ENCODE measurements around the gene UBE2I.
A peak's percentile ranks its signal among the peaks of the same experiment; 100 is the strongest.
"Not testable (repeated sequence)": the region's sequence is repeated elsewhere in the genome, so short reads cannot be mapped to it uniquely, and the experiment has no call there.

Gene UBE2I

DNA sequence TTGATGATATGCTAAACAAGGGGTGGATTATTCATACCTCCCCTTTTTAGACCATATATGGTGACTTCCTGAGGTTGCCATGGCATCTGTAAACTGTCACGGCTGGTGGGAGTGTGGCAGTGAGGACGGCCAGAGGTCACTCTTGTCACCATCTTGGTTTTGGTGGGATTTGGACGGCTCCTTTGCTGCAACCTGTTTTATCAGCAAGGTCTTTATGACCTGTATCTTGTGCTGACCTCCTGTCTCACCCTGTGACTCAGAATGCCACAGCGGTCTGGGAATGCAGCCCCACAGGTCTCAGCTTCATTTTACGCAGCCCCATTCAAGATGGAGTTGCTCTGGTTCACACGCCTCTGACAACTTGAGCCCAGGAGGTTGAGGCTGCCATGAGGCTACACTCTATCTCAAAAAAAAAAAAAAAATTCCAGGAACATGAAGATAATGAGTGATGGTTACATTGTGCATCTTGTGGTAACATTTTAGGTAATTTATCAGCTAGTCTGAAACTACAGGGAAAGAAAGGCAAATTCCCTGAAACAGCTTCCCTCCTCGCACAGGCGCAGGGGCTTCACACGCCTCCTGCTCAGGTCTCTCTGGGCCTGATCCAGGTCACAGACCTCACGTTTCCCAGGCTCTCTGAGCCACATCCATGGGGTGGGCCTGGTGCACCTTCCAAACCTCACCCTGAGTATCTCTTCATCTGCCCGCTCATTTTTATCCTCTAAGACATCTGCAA lies 15.3 kb upstream of the UBE2I start:
- no peak for DNase-seq

DNA sequence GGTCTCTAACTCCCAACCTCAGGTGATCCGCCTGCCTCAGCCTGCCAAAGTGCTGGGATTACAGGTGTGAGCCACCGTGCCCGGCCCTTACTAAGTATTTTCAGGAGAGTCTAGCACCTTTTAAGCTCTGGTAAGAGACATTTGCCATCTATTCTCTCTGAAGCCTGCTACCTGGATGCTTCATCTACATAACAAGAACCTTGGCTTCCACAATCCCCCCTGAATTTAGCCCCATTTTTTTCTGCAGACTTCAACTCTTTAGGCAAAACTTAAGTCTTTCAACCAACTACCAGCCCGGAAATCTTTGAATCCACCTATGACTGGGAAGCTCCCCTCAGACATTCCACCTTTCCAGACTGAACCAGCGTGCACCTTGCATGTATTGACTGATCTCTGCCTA lies 14.0 kb upstream of the UBE2I start:
- DNase-seq, result no peak

DNA sequence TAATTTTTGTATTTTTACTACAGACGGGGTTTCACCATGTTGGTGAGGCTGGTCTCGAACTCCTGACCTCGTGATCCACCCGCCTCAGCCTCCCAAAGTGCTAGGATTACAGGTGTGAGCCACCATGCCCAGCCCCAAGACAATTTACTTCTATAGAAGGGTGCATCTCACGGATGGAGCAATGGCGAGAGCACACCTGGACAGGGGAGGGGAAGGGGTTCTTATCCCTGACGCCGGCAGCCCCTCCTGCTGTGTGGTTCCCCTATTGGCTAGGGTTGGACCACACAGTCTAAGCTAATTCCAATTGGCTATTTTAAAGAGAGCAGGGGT lies 12.8 kb upstream of the UBE2I start:
- not testable (repeated sequence) for DNase-seq

GRCh38 chr16:1297018-1297696 lies 12.3 kb upstream of the UBE2I start:
- DNase-seq, result no peak

GRCh38 chr16:1298406-1298805 lies 11.0 kb upstream of the UBE2I start:
- DNase-seq, result no peak

DNA sequence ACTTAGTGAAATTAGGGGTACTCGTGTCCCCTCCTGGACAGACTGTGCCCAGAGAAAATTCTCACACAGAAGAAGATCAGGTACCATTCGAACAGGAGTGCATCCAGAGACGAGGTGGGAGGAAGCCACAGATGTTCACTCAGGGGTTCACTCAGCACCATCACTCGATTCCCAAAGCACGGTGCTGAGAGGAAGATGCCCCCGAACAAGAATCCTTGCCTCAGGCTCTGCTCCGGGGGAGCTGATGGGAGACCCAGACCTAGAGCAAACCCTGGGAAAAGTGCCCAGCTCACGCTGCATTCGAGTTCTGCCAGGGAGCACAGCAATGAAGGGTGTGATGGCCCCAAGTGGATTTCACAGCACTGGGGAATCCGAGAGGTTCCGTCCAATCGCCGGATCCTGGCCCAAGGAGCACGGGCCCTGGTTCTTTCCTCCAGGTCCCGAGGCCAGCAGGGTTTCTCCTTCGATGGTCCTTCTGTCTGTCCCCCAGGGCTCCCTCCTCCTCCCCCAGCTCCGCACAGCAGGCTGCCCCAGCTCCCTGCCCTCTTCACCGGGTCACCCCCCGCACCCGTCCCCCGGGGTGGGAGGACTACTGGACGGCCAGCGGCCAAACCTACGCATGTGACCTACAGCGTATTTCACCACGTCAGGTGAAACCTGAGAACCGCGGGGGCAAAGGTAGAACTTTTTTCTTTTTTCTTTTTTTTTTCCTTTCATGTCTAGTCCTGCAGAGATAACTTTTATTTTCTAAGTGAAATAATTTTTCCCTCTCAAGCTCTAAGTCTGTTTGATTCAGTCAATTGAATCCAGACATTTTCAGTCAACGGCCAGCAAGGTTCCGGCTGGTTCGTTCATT lies 10.2 kb upstream of the UBE2I start:
- DNase-seq, result no peak

- DNase-seq, result no peak
Observed at GRCh38 chr16:1299868-1300203, 9.6 kb upstream of the UBE2I start.

DNA sequence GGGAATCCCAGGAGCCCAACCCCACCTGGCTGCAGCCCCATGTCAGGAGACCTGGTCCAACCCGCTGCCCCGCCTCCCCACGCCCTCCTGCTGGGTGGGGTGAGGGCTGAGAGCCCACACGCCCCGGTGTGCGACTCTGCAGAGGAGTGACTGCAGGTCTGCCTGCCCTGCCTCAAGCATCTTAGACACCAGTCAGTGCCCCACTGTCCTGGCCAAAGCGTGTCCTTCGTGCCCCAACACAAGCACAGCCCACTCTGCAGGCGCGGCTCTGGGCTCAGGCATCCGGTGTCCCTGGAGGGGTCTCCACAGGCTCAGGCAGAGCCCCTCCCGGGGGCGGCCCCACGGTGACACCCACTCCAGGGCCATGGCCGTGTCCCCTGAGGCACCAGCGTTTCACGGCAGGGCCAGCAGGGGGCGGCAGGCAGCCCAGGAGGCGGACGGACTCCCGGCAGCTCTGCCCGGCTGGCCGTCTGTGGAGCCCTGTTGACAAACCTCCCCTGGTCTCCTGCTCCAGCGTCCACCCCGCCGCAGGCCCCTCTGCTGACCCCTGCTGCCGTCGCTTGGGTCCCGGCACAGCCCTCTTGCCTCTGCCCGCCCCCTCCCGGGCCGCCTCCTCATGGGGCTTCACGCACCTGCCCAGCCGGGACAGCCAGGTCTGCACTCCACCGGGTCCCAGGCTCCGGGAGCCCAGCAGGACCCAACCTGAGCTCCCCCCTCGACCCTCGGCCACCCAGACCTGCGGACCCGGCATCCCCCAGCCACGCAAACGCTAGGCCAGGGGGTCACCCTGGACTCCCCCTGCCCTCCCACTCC lies 8.6 kb upstream of the UBE2I start:
- peak; percentile 56 for DNase-seq

DNA sequence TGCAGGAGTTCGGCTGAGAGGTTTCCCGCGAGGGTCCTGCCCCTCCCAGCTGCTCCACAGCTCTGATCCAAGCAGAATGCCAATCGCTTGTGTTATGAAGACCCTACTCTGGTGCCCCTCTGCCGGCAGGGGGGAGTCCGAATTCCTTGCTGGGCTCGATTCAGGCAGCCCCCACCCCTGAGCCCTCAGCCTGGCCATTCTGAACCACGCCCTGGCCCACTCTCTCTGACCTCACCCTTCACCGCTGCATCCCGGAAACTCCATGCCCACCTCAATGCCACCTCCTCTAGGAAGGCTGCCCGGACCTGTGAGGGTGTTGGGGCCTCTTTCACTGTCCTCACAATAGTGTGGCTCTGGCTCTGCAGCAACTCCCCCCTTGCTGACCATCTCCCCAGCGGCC lies 7.9 kb upstream of the UBE2I start:
- DNase-seq, result no peak

- no peak for DNase-seq
Observed at GRCh38 chr16:1305823-1306222, 3.6 kb upstream of the UBE2I start.

DNA sequence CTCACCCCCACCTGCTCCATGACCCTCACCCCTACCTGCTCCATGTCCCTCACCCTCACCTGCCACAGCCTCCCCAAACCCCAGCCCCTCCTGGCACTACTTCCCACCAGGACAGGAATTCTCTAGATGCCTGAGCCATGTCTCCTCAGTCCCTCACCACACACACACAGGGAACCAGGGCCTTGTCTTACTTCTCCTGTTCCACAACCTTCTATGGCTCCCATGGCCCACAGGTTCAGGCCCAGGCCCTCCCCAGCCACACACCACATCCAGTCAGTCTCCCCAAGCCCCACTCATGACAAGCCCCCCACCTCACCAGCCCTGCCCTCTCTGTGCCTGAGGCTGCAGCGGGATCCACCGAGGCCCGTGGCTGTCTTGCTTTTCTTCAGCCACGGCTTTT lies 3.1 kb upstream of the UBE2I start:
- no peak for DNase-seq

DNA sequence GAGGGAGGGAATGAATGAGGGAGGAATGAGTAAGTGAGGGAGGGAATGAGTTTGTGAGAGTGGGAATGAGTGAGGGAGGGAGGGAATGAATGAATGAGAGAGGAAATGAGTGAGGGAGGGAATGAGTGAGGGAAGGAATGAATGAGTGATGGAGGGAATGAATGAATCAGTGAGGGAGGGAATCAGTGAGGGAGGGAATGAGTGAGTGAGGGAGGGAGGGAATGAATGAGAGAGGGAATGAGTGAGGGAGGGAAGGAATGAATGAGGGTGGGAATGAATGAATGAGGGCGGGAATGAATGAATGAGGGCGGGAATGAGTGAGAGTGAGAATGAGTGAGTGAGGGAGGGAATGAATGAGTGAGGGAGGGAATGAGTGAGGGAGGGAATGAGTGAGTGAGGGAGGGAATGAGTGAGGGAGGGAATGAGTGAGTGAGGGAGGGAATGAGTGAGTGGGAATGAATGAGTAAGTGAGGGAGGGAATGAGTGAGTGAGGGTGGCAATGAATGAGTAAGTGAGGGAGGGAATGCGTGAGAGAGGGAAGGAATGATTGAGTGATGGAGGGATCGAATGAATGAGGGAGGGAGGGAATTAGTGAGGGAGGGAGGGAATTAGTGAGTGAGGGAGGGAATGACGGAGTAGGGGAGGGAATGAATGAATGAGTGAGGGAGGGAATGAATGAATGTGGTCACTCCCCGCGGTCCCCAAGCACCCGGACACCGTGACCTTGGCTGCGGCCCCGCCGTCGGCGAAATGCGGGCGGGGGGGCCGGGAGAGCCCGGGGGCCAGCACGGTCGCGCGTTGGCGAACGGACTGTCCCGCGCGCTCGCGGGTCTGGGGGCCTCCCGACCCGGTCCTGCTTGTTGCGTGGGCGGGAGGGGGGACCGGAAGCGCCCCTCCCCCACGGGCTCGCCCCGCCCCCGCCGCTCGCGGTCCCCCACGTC lies 1.1 kb upstream of the UBE2I start:
- no peak for DNase-seq

DNA sequence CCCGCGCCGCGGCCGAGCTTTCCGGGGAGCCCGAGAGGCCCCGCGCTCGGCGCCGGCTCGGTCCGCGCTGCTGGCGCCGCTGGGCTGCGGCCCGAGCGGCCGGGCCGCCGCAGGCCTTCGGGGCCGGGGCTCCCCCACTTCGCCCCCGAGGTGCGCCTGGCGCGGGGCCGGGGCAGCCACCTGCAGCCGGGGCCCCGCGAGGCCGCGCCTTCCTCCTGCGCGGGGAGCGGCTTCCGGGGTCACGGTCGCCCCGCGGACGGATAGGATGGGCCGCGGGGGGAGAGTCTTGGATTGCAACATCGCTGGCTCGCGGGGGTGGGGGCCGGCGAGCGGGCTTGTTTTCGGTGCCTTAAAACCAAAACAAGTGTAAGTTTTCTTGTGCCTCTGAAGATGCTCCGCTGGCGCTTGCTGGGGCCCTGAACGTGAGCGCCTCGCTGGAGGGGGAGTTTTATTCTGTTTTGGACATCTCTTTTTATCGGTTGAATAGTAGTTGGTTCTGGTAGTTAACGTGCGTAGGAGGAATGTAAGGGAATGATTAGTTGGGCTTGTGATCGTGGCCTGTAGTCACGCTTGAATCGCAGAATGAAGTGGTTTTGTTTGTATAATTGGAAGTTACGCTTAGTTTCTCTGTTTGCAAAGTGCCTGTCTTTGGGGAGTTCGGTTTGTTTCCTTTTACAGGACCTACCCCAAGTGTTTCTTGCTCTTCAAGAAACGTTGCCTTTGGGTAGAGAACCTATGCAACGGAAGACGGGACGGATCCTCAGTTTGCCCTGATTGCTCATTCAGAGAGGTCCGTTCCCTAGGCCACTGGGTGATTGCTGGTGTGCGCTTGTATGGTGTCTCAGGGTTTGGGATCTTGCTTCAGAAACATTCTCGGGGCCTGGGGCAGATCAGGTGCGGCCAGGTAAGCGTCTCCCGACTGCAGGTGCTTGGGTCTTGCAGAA lies 724 bp downstream of the UBE2I start:
- DNase-seq, result peak; percentile 64

DNA sequence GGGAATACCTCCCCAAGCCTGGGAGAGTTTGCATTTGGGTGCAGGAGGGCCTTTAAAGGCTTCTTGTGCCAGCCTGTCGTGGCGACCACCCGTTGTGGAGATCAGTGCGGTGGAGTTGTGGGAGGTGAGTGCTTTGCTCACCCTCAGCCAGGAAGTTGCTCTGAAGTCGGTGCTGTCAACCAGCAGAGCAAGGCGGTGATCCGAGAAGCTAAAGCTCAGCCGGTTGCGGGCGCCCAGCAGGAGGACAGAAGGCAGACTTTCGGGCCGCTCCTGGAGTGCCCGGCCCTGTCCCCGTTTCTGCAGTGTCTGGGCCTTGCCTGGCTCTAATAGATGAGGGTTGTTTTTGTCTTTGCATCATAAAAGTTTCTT lies 1.4 kb downstream of the UBE2I start:
- DNase-seq, result no peak

DNA sequence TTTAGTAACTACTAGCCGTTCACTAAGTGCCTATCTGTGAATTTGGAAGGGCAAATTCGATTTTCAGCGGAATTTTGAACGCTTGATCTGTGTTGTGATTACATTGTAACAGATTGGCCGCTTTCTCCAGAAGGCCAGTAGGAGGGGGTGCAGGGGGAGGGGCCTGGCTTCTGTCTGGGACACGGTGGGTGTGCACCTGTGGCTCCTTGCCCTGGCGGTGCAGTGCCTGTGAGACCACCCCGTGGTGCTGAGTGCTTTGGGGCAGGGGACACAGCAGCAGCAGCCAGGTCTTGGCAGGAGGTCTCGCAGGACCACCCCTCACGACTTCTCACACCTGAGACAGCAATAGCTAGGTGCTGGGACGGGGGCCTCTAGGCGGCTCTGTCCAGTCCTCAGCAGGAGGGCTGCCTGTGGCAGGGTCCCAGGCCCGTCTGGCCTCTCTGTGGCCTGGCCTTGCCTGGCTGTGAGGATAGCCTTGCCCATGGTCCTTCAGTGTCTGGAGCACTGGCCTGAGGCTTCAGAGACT lies 1.8 kb downstream of the UBE2I start:
- DNase-seq, result no peak

DNA sequence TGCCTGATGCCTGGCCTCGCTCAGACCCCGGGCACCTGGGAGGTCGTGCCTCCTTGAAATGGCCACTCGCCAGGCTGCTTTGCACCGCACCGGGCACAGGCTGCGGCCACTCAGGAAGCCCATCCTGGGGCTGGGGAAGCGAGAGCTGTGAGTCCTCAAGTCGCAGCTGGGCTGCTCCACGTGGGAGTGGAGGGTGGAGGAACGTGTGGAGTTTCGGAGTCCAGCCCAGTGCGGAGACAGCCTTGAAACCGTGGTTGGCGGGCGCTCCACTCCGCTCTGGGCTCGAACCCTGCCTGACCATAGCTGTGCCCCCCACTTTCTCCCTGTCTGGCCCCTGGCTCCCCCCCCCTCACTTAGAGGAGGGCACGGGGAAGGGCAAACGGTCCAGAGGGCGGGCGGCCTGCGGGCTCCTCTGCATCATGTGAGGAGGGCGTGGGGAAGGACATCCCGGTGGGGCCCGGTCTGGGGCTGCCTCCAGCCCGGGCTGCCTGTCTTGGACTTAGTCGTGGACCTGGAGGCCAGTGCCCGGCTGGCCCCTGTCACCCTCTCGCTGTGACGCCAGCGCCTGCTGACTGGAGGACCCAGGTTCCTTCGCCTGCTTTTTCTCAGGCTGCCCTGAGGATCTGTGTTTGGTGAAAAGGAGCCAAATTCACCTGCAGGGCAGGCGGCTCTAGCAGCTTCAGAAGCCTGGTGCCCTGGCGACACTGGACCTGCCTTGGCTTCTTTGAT lies 2.5 kb downstream of the UBE2I start:
- no peak for DNase-seq

- DNase-seq, result no peak
Observed at GRCh38 chr16:1312467-1312816, 3.0 kb downstream of the UBE2I start.

DNA sequence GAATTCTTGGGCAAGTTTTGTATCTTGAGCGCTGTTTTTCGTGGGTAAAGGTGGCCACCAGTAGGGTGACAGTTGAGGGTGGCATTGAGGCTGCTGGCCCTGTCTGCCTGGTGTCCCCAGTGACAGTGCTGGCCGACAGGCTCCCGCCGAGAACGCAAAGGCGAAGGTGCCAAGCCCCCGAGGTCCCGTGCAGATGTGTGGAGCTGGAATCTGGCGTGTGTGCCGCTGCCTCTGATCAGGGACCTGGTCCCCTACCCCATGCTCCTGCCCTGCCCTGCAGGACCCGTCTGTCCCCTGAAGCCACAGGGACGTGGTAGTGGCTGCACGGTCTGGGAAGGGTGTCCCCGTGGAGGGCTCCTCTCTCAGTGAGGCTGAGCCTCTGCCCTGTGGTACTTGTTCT lies 3.5 kb downstream of the UBE2I start:
- no peak for DNase-seq

- DNase-seq, result no peak
Observed at GRCh38 chr16:1313721-1314369, 4.4 kb downstream of the UBE2I start.
